ENCODE measurements around the gene ACHE.

- TF ChIP-seq, protein P1, sequence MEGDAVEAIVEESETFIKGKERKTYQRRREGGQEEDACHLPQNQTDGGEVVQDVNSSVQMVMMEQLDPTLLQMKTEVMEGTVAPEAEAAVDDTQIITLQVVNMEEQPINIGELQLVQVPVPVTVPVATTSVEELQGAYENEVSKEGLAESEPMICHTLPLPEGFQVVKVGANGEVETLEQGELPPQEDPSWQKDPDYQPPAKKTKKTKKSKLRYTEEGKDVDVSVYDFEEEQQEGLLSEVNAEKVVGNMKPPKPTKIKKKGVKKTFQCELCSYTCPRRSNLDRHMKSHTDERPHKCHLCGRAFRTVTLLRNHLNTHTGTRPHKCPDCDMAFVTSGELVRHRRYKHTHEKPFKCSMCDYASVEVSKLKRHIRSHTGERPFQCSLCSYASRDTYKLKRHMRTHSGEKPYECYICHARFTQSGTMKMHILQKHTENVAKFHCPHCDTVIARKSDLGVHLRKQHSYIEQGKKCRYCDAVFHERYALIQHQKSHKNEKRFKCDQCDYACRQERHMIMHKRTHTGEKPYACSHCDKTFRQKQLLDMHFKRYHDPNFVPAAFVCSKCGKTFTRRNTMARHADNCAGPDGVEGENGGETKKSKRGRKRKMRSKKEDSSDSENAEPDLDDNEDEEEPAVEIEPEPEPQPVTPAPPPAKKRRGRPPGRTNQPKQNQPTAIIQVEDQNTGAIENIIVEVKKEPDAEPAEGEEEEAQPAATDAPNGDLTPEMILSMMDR (IDR thresholded peaks at IDR 0.05), result no peak
- no peak for TF ChIP-seq POLR2A (IDR thresholded peaks at IDR 0.05)
These were observed 20.3 kb downstream of the ACHE start for GRCh38 chr7:100875356-100875751.
